Spleen (tissue), 11 donors: ENCODE measurements around the gene TNS2. TPM values are rescaled to one million over a fixed set of nuclear protein-coding genes. Genes with fewer than 3 reads are reported as not detected.

ENCODE experiments used
- DNase-seq: peaks from one replicate; pipeline ENCODE4 v3.0.0-alpha.2; 2020
- H3K27ac ChIP-seq, 8 donors: fragments of 200-600 bp; sonication (generic) in 7 of 8; 1 replicate in 4 of 8; 2 replicates in 4 of 8; pipeline versions ENCODE4 v1.5.0 to v1.8.0; 2016 to 2021; ENCODE audit warnings: inconsistent platforms in 4 of 8, mild to moderate bottlenecking in 4 of 8, moderate library complexity in 1 of 8
- H3K27me3 ChIP-seq, 7 donors: fragments of 200-600 bp; sonication (generic) in 6 of 7; replicated peaks in 1 of 7; 1 replicate in 4 of 7; 2 replicates in 3 of 7; pipeline versions ENCODE4 v1.5.0 to v1.8.0; 2016 to 2021; ENCODE audit warnings: inconsistent platforms in 3 of 7, mild to moderate bottlenecking in 1 of 7
- H3K36me3 ChIP-seq, 6 donors: fragments of 200-600 bp; sonication (generic) in 5 of 6; 1 replicate in 4 of 6; 2 replicates in 2 of 6; pipeline versions ENCODE4 v1.5.0 to v1.8.0; 2016 to 2021; ENCODE audit warnings: inconsistent platforms in 2 of 6
- H3K4me1 ChIP-seq, 6 donors: fragments of 200-600 bp; sonication (generic) in 5 of 6; 1 replicate in 3 of 6; 2 replicates in 3 of 6; pipeline versions ENCODE4 v1.5.0 to v1.8.0; 2016 to 2021; ENCODE audit warnings: inconsistent platforms in 3 of 6
- H3K4me3 ChIP-seq, 8 donors: fragments of 200-600 bp; sonication (generic) in 7 of 8; 1 replicate in 4 of 8; 2 replicates in 4 of 8; pipeline versions ENCODE4 v1.5.0 to v1.8.0; 2016 to 2021; ENCODE audit warnings: inconsistent platforms in 4 of 8, mild to moderate bottlenecking in 4 of 8, moderate library complexity in 2 of 8
- H3K9me3 ChIP-seq, 8 donors: fragments of 200-600 bp; sonication (generic) in 7 of 8; 1 replicate in 4 of 8; 2 replicates in 4 of 8; pipeline versions ENCODE4 v1.5.0 to v1.8.0; 2016 to 2021; ENCODE audit warnings: inconsistent platforms in 4 of 8
- CTCF ChIP-seq, 11 experiments: fragments of 200-600 bp in 7 of 11; fragments of 450-650 bp in 4 of 11; sonication (generic) in 4 of 11; IDR thresholded peaks in 8 of 11; conservative IDR thresholded peaks in 3 of 11; 1 replicate in 7 of 11; 2 replicates in 4 of 11; pipeline versions ENCODE4 v1.4.0 to v1.8.0; 2016 to 2021; ENCODE audit warnings: antibody characterized with exemption in 11 of 11, inconsistent platforms in 4 of 11, mild to moderate bottlenecking in 1 of 11
- POLR2A ChIP-seq, 3 donors: fragments of 450-650 bp; IDR thresholded peaks; one replicate each; pipeline ENCODE4 v1.5.1; 2017; ENCODE audit warnings: antibody characterized with exemption in 3 of 3, mild to moderate bottlenecking in 1 of 3
- POLR2AphosphoS5 ChIP-seq, 3 donors: sonication (generic); formaldehyde crosslinking; IDR thresholded peaks; one replicate each; pipeline ENCODE4 v1.5.1; 2017; ENCODE audit warnings: antibody characterized with exemption in 3 of 3
- WGBS, 5 donors: extraction: QIAGEN DNeasy Blood & Tissue Kit in 3 of 5; methylation state at CpG; one replicate each; pipeline versions ENCODE4 v1.1.5 to v1.1.7; 2013 to 2018; 5-methylcytosine and 5-hydroxymethylcytosine counted together
- intact Hi-C: fragments of 100-400 bp; cut with DNase I; formaldehyde crosslinking; loops from one replicate; pipeline ENCODE4 v1.15.0; 2023; ENCODE audit warnings: low total_unique reads
- polyA plus RNA-seq, 3 donors: library from polyadenylated mRNA; stranded (reverse); fragments of 200-250 nt; gene quantifications; one replicate each; pipeline ENCODE4 v1.2.1, GENCODE V29; 2013
- total RNA-seq, 7 donors: library from RNA; depleted of rRNA in 3 of 7; stranded (reverse); fragments of >200 nt in 3 of 7; fragmentation: NEBNext Ultra II Directional in 4 of 7; extraction: Animal tissue kit (Norgen Biotek cat#: 25700) in 4 of 7; gene quantifications; one replicate each; pipeline versions ENCODE4 v1.1.0 to v1.2.1, GENCODE V29; 2016 to 2021
- donor health status: healthy with polysubstance abuse.
- donor health status: DM: no; HTN: no; CAD: no; lungs with moderate emphysema.
- donor health status: DM: no; HTN: no; CAD: no.
- donor health status: Bipolar disorder and iron deficiency.
- donor health status: healthy.
- donor health status: DM: no; HTN: no; CAD: no.
- donor health status: DM: yes; HTN: yes; CAD: no.

Gene TNS2
- total and polyA plus RNA-seq, 10 donors, result 36.6 to 301 (median 162) TPM

- TF ChIP-seq POLR2A (IDR thresholded peaks at IDR 0.05) (no peak), CTCF (IDR thresholded peaks at IDR 0.05 in 8 of 11, conservative IDR thresholded peaks at IDR 0.05 in 3 of 11) (no peak), POLR2AphosphoS5 (IDR thresholded peaks at IDR 0.05) (no peak)
- intact Hi-C loops, result no loop called here
- peaks cover 0 to 9% (median 0%) of the 10 kb centered on the region in 6 donors for H3K36me3 ChIP-seq
- 85 to 93% (median 89%) methylated on average over 7 of the region's 7 CpGs for WGBS, 5 donors
- H3K4me3 ChIP-seq, result no peak overlapping the region
- peaks cover 0 to 21% (median 0%) of the 10 kb centered on the region in 7 donors for H3K27me3 ChIP-seq
- H3K9me3 ChIP-seq, result no peaks in the 10 kb centered on the region
- peaks cover 21 to 89% (median 64%) of the 10 kb centered on the region in 6 donors for H3K4me1 ChIP-seq
- DNase-seq, result no peak
- no peak overlapping the region for H3K27ac ChIP-seq
Observed at GRCh38 chr12:53101266-53101665, 51.4 kb downstream of the TNS2 start.

GRCh38 chr12:53101931-53102781 is 52.3 kb downstream of the TNS2 start:
- DNase-seq, result no peak
- no peak for TF ChIP-seq POLR2AphosphoS5 (IDR thresholded peaks at IDR 0.05)
- no peak for TF ChIP-seq CTCF (IDR thresholded peaks at IDR 0.05 in 8 of 11, conservative IDR thresholded peaks at IDR 0.05 in 3 of 11)
- TF ChIP-seq POLR2A (IDR thresholded peaks at IDR 0.05), result no peak
- no peaks in the 10 kb centered on the region for H3K9me3 ChIP-seq
- intact Hi-C loops, result no loop called here
- peaks cover 0 to 9% (median 0%) of the 10 kb centered on the region in 6 donors for H3K36me3 ChIP-seq
- no peak overlapping the region for H3K4me3 ChIP-seq
- H3K27me3 ChIP-seq, result peaks cover 0 to 12% (median 0%) of the 10 kb centered on the region in 7 donors
- H3K27ac ChIP-seq, result peak overlapping the region in 6 of 8 donors; percentile 15 to 82 (median 72)
- 79 to 88% (median 86%) methylated on average over 12 of the region's 12 CpGs for WGBS, 5 donors
- peaks cover 21 to 80% (median 57%) of the 10 kb centered on the region in 6 donors for H3K4me1 ChIP-seq

GRCh38 chr12:53102883-53103807 is 53.3 kb downstream of the TNS2 start, which contains the start of gene SOAT2:
TSS of gene SOAT2 (plus strand) at chr12:53103486. CDS start at chr12:53103578, 92 bp downstream.
- H3K4me3 ChIP-seq, result peak within 1 kb of the TSS in 1 of 8 donors; percentile 7
- peak within 1 kb of the TSS in 7 of 8 donors; percentile 32 to 82 (median 69) for H3K27ac ChIP-seq
- H3K36me3 ChIP-seq, result peaks cover 0 to 15% (median 0%) of the 10 kb centered on the region in 6 donors
- peaks cover 0 to 4% (median 0%) of the 10 kb centered on the region in 7 donors for H3K27me3 ChIP-seq
- H3K4me1 ChIP-seq, result peaks cover 21 to 70% (median 47%) of the 10 kb centered on the region in 6 donors
- peak in 2 of 3 donors; percentile 30 to 40 for TF ChIP-seq POLR2AphosphoS5 (IDR thresholded peaks at IDR 0.05)
- TF ChIP-seq CTCF (IDR thresholded peaks at IDR 0.05 in 8 of 11, conservative IDR thresholded peaks at IDR 0.05 in 3 of 11), result no peak
- intact Hi-C loops, result no loop called here
- DNase-seq, result peak; percentile 85
- WGBS, 5 donors, result 59 to 69% (median 68%) methylated on average over 21 to 23 of the region's 23 CpGs
- H3K9me3 ChIP-seq, result no peaks in the 10 kb centered on the region
